ENCODE measurements around the gene OSBP2.

OSBP2 gene

DNA sequence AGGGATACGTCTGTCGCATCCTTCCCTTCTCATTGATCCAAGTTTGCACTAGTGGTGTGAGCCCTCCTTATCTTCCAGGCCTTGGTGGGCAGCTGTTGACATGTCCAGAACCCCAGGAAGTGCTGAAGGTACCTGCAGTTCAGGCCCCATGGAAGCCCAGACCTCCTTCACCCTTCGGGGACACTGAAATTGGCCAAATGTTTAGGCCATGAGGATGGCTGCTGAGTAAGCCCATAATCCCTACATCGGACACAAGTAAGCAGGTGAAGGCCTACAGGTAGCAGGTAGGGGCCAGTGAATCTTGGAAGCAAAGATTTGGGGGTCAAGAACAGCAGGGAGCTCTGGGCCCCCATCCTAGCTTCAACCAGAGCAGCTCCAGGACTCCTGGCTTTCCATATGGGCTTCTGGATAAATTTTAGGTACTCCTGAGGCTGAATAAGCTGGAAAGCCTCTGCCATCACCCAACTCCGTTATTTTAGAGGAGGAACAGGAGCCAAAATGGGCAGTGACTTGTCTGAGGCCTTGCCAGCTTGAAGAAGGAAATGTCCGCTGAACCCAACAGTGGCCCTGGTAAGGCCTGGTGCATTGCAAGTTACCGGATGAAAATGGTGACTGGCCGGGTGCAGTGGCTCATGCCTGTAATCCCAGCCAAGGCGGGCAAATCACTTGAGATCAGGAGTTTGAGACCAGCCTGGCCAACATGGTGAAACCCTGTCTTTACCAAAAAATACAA is 228.7 kb downstream of the OSBP2 start:
- no peaks in the 10 kb centered on the region for H3K4me1 ChIP-seq (ENCODE audit: control insufficient read depth, insufficient read depth, low read depth, low read length)
- no peak overlapping the region for H3K4me2 ChIP-seq (ENCODE audit: low read length, poor library complexity, severe bottlenecking)
- DNase-seq: no peak
- no peak overlapping the region for H2AFZ ChIP-seq (ENCODE audit: low read depth, low read length)
- peaks cover 43 to 48% of the 10 kb centered on the region in 2 experiments for H3K36me3 ChIP-seq (ENCODE audit: control insufficient read depth in 1 of 2, insufficient read depth in 2 of 2, low read depth in 1 of 2, low read length in 2 of 2)
- no peak overlapping the region for H2AK5ac ChIP-seq (ENCODE audit: low read length, severe bottlenecking)
- H3K27me3 ChIP-seq (ENCODE audit: control insufficient read depth in 1 of 2, insufficient read depth in 1 of 2, low read length in 2 of 2): no peaks in the 10 kb centered on the region
- H3K4ac ChIP-seq (ENCODE audit: low read depth in 1 of 2, low read length in 2 of 2): no peak overlapping the region
- no peak overlapping the region for H3K4me3 ChIP-seq (ENCODE audit: insufficient read depth in 1 of 2, low read depth in 1 of 2, low read length in 2 of 2)
- no peak overlapping the region for H2BK15ac ChIP-seq (ENCODE audit: low read depth, poor library complexity, severe bottlenecking)
- no peak overlapping the region for H3K27ac ChIP-seq (ENCODE audit: low read length, poor library complexity, severe bottlenecking)
- no peak overlapping the region for H3K9ac ChIP-seq (ENCODE audit: low read length)
- no peaks in the 10 kb centered on the region for H3K9me3 ChIP-seq (ENCODE audit: control insufficient read depth, low read length)
- WGBS: 97% methylated on average over 9 of the region's 9 CpGs
- no peak overlapping the region for H3K18ac ChIP-seq (ENCODE audit: low read depth in 1 of 2, low read length in 2 of 2)
- H4K91ac ChIP-seq (ENCODE audit: low read length): no peak overlapping the region
- no peak overlapping the region for H3K14ac ChIP-seq (ENCODE audit: low read length in 2 of 2)
- no peak overlapping the region for H2BK120ac ChIP-seq (ENCODE audit: low read depth, low read length)
- no peak overlapping the region for H2BK12ac ChIP-seq (ENCODE audit: low read length in 2 of 2)
- H3K79me1 ChIP-seq (replicated peaks; ENCODE audit: low read length, poor library complexity, severe bottlenecking): no peaks in the 10 kb centered on the region
- H3K23ac ChIP-seq (ENCODE audit: low read length in 2 of 2): no peak overlapping the region
- peak overlapping the region; percentile 24 for H4K8ac ChIP-seq (ENCODE audit: low read length)
- no peak overlapping the region for H2BK5ac ChIP-seq (ENCODE audit: low read depth, low read length, poor library complexity, severe bottlenecking)

DNA sequence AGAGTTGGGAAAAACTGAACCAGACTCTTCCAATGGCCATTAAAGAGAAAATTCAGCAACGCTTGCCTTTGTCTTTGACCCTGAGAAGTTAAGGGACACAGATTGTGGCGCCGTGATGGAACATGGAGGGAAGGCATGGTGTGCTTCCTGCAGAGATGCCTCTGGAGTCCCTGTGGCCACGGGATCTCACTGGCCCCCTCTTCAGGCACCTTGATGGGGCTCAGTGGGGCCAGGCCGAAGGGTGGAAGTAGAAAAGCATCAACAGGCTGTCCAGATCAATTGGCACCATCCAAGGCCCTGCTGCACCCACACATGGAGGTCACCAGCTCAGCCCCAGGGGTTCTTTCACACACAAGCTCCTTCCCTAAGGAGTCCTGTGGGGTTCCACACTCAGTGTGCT is 231.0 kb downstream of the OSBP2 start:
- DNase-seq: no peak
- Histone ChIP-seq H3K9me3 (ENCODE audit: control insufficient read depth, low read length) (no peaks in the 10 kb centered on the region), H3K36me3 (ENCODE audit: control insufficient read depth in 1 of 2, insufficient read depth in 2 of 2, low read depth in 1 of 2, low read length in 2 of 2) (peaks cover 57 to 65% of the 10 kb centered on the region in 2 experiments), H2AK5ac (ENCODE audit: low read length, severe bottlenecking) (no peak overlapping the region), H4K8ac (ENCODE audit: low read length) (no peak overlapping the region), H3K4me3 (ENCODE audit: insufficient read depth in 1 of 2, low read depth in 1 of 2, low read length in 2 of 2) (no peak overlapping the region), H4K91ac (ENCODE audit: low read length) (no peak overlapping the region), H3K27ac (ENCODE audit: low read length, poor library complexity, severe bottlenecking) (no peak overlapping the region), H3K4me1 (ENCODE audit: control insufficient read depth, insufficient read depth, low read depth, low read length) (no peaks in the 10 kb centered on the region), H3K18ac (ENCODE audit: low read depth in 1 of 2, low read length in 2 of 2) (no peak overlapping the region), H3K9ac (ENCODE audit: low read length) (no peak overlapping the region), H3K4ac (ENCODE audit: low read depth in 1 of 2, low read length in 2 of 2) (no peak overlapping the region), H3K79me1 (replicated peaks; ENCODE audit: low read length, poor library complexity, severe bottlenecking) (peaks cover 2% of the 10 kb centered on the region), H3K23ac (ENCODE audit: low read length in 2 of 2) (no peak overlapping the region), H3K14ac (ENCODE audit: low read length in 2 of 2) (no peak overlapping the region), H3K27me3 (ENCODE audit: control insufficient read depth in 1 of 2, insufficient read depth in 1 of 2, low read length in 2 of 2) (no peaks in the 10 kb centered on the region), H2BK15ac (ENCODE audit: low read depth, poor library complexity, severe bottlenecking) (no peak overlapping the region), H2BK120ac (ENCODE audit: low read depth, low read length) (no peak overlapping the region), H3K4me2 (ENCODE audit: low read length, poor library complexity, severe bottlenecking) (no peak overlapping the region), H2AFZ (ENCODE audit: low read depth, low read length) (no peak overlapping the region), H2BK5ac (ENCODE audit: low read depth, low read length, poor library complexity, severe bottlenecking) (no peak overlapping the region), H2BK12ac (ENCODE audit: low read length in 2 of 2) (no peak overlapping the region)
- WGBS: 96% methylated on average over 5 of the region's 5 CpGs

DNA sequence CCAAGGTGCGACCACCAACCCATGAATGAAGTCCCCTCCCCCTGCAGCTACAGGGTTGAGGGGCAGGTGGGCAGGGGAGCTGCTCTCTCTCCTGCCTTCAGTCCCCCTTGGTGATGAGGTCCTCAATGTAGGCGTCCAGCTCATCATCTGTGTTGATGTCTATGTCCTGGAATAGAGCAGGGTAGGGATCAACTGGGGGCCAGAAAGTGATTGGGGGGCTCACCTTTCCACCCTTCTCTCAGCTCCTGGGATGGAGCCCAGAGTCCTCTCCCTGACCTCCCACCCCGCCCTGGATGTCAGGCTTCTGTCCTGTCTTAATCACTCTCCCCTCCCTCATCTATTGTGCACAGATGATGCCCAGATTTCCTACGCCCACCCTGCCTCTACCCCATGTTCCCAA is 232.0 kb downstream of the OSBP2 start:
- no peak overlapping the region for H3K18ac ChIP-seq (ENCODE audit: low read depth in 1 of 2, low read length in 2 of 2)
- H2BK15ac ChIP-seq (ENCODE audit: low read depth, poor library complexity, severe bottlenecking): no peak overlapping the region
- no peak for DNase-seq
- H3K9ac ChIP-seq (ENCODE audit: low read length): no peak overlapping the region
- H3K9me3 ChIP-seq (ENCODE audit: control insufficient read depth, low read length): no peaks in the 10 kb centered on the region
- H3K27me3 ChIP-seq (ENCODE audit: control insufficient read depth in 1 of 2, insufficient read depth in 1 of 2, low read length in 2 of 2): no peaks in the 10 kb centered on the region
- H2AK5ac ChIP-seq (ENCODE audit: low read length, severe bottlenecking): no peak overlapping the region
- no peaks in the 10 kb centered on the region for H3K4me1 ChIP-seq (ENCODE audit: control insufficient read depth, insufficient read depth, low read depth, low read length)
- H3K23ac ChIP-seq (ENCODE audit: low read length in 2 of 2): no peak overlapping the region
- H3K79me1 ChIP-seq (replicated peaks; ENCODE audit: low read length, poor library complexity, severe bottlenecking): peaks cover 12% of the 10 kb centered on the region
- H4K8ac ChIP-seq (ENCODE audit: low read length): no peak overlapping the region
- no peak overlapping the region for H3K4ac ChIP-seq (ENCODE audit: low read depth in 1 of 2, low read length in 2 of 2)
- no peak overlapping the region for H3K4me2 ChIP-seq (ENCODE audit: low read length, poor library complexity, severe bottlenecking)
- H3K36me3 ChIP-seq (ENCODE audit: control insufficient read depth in 1 of 2, insufficient read depth in 2 of 2, low read depth in 1 of 2, low read length in 2 of 2): peaks cover 68 to 75% of the 10 kb centered on the region in 2 experiments
- no peak overlapping the region for H2BK5ac ChIP-seq (ENCODE audit: low read depth, low read length, poor library complexity, severe bottlenecking)
- H4K91ac ChIP-seq (ENCODE audit: low read length): no peak overlapping the region
- 97% methylated on average over 4 of the region's 4 CpGs for WGBS
- H3K14ac ChIP-seq (ENCODE audit: low read length in 2 of 2): no peak overlapping the region
- no peak overlapping the region for H3K4me3 ChIP-seq (ENCODE audit: insufficient read depth in 1 of 2, low read depth in 1 of 2, low read length in 2 of 2)
- H2BK120ac ChIP-seq (ENCODE audit: low read depth, low read length): no peak overlapping the region
- H2BK12ac ChIP-seq (ENCODE audit: low read length in 2 of 2): no peak overlapping the region
- H3K27ac ChIP-seq (ENCODE audit: low read length, poor library complexity, severe bottlenecking): no peak overlapping the region
- H2AFZ ChIP-seq (ENCODE audit: low read depth, low read length): no peak overlapping the region

DNA sequence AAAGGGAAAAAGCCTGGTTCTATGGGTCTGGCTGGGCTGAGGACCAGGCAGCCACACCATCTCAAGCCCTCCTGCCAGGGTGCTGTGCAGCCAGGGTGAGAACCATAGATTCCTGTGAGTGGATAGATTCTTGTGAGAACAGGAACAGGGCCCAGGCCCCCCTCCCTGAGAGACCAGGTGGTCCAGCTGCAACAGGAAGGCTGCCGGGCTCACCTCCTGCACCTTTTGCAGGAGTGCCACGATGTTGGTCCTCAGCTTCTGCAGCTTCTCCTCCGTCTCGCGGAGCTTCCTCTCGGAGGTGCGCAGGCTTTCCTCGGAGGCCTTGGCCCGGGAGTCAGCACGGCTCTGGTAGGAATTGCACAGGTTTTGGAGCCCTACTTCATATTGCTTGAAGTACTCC is 233.1 kb downstream of the OSBP2 start:
- H3K36me3 ChIP-seq (ENCODE audit: control insufficient read depth in 1 of 2, insufficient read depth in 2 of 2, low read depth in 1 of 2, low read length in 2 of 2): peaks cover 79 to 86% of the 10 kb centered on the region in 2 experiments
- H2BK120ac ChIP-seq (ENCODE audit: low read depth, low read length): no peak overlapping the region
- H4K8ac ChIP-seq (ENCODE audit: low read length): no peak overlapping the region
- H3K9me3 ChIP-seq (ENCODE audit: control insufficient read depth, low read length): no peaks in the 10 kb centered on the region
- no peak overlapping the region for H2BK5ac ChIP-seq (ENCODE audit: low read depth, low read length, poor library complexity, severe bottlenecking)
- H4K91ac ChIP-seq (ENCODE audit: low read length): no peak overlapping the region
- H3K9ac ChIP-seq (ENCODE audit: low read length): no peak overlapping the region
- no peak for DNase-seq
- H3K79me1 ChIP-seq (replicated peaks; ENCODE audit: low read length, poor library complexity, severe bottlenecking): peaks cover 16% of the 10 kb centered on the region
- no peak overlapping the region for H3K4ac ChIP-seq (ENCODE audit: low read depth in 1 of 2, low read length in 2 of 2)
- no peaks in the 10 kb centered on the region for H3K4me1 ChIP-seq (ENCODE audit: control insufficient read depth, insufficient read depth, low read depth, low read length)
- no peak overlapping the region for H2BK15ac ChIP-seq (ENCODE audit: low read depth, poor library complexity, severe bottlenecking)
- no peak overlapping the region for H3K23ac ChIP-seq (ENCODE audit: low read length in 2 of 2)
- no peak overlapping the region for H3K4me3 ChIP-seq (ENCODE audit: insufficient read depth in 1 of 2, low read depth in 1 of 2, low read length in 2 of 2)
- H2AK5ac ChIP-seq (ENCODE audit: low read length, severe bottlenecking): no peak overlapping the region
- H3K27me3 ChIP-seq (ENCODE audit: control insufficient read depth in 1 of 2, insufficient read depth in 1 of 2, low read length in 2 of 2): no peaks in the 10 kb centered on the region
- H3K27ac ChIP-seq (ENCODE audit: low read length, poor library complexity, severe bottlenecking): no peak overlapping the region
- H3K14ac ChIP-seq (ENCODE audit: low read length in 2 of 2): no peak overlapping the region
- no peak overlapping the region for H3K4me2 ChIP-seq (ENCODE audit: low read length, poor library complexity, severe bottlenecking)
- H2BK12ac ChIP-seq (ENCODE audit: low read length in 2 of 2): no peak overlapping the region
- no peak overlapping the region for H2AFZ ChIP-seq (ENCODE audit: low read depth, low read length)
- WGBS: 99% methylated on average over 10 of the region's 10 CpGs
- H3K18ac ChIP-seq (ENCODE audit: low read depth in 1 of 2, low read length in 2 of 2): no peak overlapping the region
